Neuron (in vitro differentiated cells): ENCODE results near the gene MICAL2.

ENCODE experiments used
- H2AFZ ChIP-seq: one replicate; pipeline ENCODE4 v1.6.1; 2013; ENCODE audit warnings: low read depth, mild to moderate bottlenecking, inconsistent platforms, low read length, moderate library complexity
- H3K27me3 ChIP-seq: one replicate; pipeline ENCODE4 v1.6.1; 2013; ENCODE audit warnings: low read length; ENCODE audit not compliant: insufficient read depth
- H3K36me3 ChIP-seq: one replicate; pipeline ENCODE4 v1.6.1; 2013; ENCODE audit warnings: low read length; ENCODE audit not compliant: insufficient read depth
- H3K4me1 ChIP-seq: one replicate; pipeline ENCODE4 v1.6.1; 2013; ENCODE audit warnings: low read length; ENCODE audit not compliant: insufficient read depth
- H3K4me3 ChIP-seq: 2 replicates; pipeline ENCODE4 v1.5.1; 2013; ENCODE audit warnings: mild to moderate bottlenecking, low read length, moderate library complexity
- H3K9me3 ChIP-seq: one replicate; pipeline ENCODE4 v1.6.1; 2013; ENCODE audit warnings: low read length

Gene MICAL2

DNA sequence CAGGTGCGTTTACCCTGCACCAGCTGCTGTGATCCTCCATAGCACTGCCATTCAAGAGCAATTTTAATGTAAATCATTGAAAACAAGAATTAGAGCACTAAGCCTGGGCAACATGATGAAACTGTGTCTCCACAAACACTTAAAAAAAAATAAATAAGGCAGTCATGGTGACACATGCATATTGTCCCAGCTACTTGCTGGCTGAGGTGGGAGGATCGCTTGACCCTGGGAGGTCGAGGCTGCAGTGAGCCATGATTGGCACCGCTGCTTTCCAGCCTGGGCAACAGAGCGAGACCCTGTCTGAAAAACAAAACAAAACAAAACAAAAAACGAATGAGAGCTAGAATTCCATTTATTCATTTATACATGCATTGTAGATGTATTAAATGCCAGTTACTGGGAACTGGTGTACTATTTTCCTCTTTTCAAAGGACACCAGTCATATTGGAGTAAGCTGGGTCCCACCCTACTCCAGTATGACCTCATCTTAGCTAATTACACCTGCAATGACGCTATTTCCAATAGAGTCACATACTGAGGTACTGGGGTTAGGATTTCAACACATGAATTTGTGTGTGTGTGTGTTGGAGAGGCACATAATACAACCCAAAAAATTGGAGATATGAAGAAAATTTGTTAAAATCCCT lies 101.9 kb downstream of the MICAL2 start:
- H3K27me3 ChIP-seq = peaks cover 6% of the 10 kb centered on the region
- H3K9me3 ChIP-seq = no peaks in the 10 kb centered on the region
- H3K4me1 ChIP-seq = peaks cover 19% of the 10 kb centered on the region
- H3K36me3 ChIP-seq = no peaks in the 10 kb centered on the region
- H2AFZ ChIP-seq = no peak overlapping the region
- H3K4me3 ChIP-seq = no peak overlapping the region

- Histone ChIP-seq H3K4me3 (no peak overlapping the region), H3K4me1 (peaks cover 19% of the 10 kb centered on the region), H3K27me3 (peaks cover 6% of the 10 kb centered on the region), H3K9me3 (no peaks in the 10 kb centered on the region), H2AFZ (no peak overlapping the region), H3K36me3 (no peaks in the 10 kb centered on the region)
Measured at GRCh38 chr11:12212821-12213185, 102.4 kb downstream of the MICAL2 start.

DNA sequence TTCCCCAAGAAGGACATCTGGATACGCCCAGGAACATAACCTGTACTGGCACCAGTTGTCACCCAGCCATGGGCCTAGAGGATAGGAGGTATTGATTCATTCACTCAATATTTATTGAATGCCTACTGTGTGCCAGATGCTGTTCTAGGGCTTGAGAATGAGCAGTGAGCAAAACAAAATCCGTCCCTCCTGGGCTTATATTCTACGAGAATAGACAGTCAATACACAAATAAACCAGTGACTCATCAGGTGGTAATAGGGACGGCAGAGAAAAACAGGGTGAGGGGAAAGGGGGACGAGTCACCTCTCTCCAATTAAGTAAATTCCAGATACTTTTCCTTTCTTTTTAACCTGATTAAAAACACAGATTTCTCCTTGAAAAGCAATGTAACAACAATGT lies 103.5 kb downstream of the MICAL2 start:
- H2AFZ ChIP-seq = no peak overlapping the region
- peaks cover 6% of the 10 kb centered on the region for H3K27me3 ChIP-seq
- no peaks in the 10 kb centered on the region for H3K36me3 ChIP-seq
- peaks cover 19% of the 10 kb centered on the region for H3K4me1 ChIP-seq
- H3K4me3 ChIP-seq = no peak overlapping the region
- no peaks in the 10 kb centered on the region for H3K9me3 ChIP-seq

- H3K36me3 ChIP-seq = no peaks in the 10 kb centered on the region
- H3K4me1 ChIP-seq = peaks cover 19% of the 10 kb centered on the region
- H3K9me3 ChIP-seq = no peaks in the 10 kb centered on the region
- H3K4me3 ChIP-seq = no peak overlapping the region
- H3K27me3 ChIP-seq = peaks cover 6% of the 10 kb centered on the region
- no peak overlapping the region for H2AFZ ChIP-seq
Measured at GRCh38 chr11:12214751-12215150, 104.4 kb downstream of the MICAL2 start.

DNA sequence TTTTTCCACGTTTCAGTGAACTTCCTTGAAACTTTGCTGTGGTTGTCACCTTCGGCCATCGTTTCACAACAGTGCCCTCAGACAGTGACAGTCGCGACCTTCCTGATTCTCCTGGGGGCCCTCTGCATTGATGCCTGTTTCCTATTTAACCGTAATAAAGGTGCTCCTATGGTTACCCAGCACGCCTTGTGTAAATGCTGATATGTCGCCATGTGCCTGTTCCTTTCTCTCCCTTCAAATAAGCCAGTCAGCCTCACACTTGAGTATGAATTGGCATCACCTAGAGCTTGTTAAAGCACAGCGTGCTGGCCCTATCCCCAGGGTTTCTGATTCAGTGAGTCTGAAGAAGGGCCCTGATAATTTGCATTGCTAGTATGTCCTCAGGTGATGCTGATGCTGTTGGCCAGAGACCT lies 104.8 kb downstream of the MICAL2 start:
- no peaks in the 10 kb centered on the region for H3K9me3 ChIP-seq
- H3K4me1 ChIP-seq = peaks cover 19% of the 10 kb centered on the region
- no peaks in the 10 kb centered on the region for H3K36me3 ChIP-seq
- peaks cover 6% of the 10 kb centered on the region for H3K27me3 ChIP-seq
- H2AFZ ChIP-seq = no peak overlapping the region
- H3K4me3 ChIP-seq = no peak overlapping the region

GRCh38 chr11:12216041-12216451 lies 105.7 kb downstream of the MICAL2 start:
- Histone ChIP-seq H2AFZ (no peak overlapping the region), H3K4me3 (no peak overlapping the region), H3K9me3 (no peaks in the 10 kb centered on the region), H3K4me1 (peaks cover 19% of the 10 kb centered on the region), H3K27me3 (peaks cover 6% of the 10 kb centered on the region), H3K36me3 (no peaks in the 10 kb centered on the region)

- Histone ChIP-seq H3K4me1 (peaks cover 19% of the 10 kb centered on the region), H3K9me3 (no peaks in the 10 kb centered on the region), H3K36me3 (no peaks in the 10 kb centered on the region), H2AFZ (no peak overlapping the region), H3K4me3 (no peak overlapping the region), H3K27me3 (peaks cover 6% of the 10 kb centered on the region)
Measured at GRCh38 chr11:12216671-12217374, 106.4 kb downstream of the MICAL2 start.

GRCh38 chr11:12217879-12218278 lies 107.5 kb downstream of the MICAL2 start:
- no peaks in the 10 kb centered on the region for H3K36me3 ChIP-seq
- peaks cover 19% of the 10 kb centered on the region for H3K4me1 ChIP-seq
- H2AFZ ChIP-seq = no peak overlapping the region
- no peak overlapping the region for H3K4me3 ChIP-seq
- peaks cover 4% of the 10 kb centered on the region for H3K27me3 ChIP-seq
- no peaks in the 10 kb centered on the region for H3K9me3 ChIP-seq

DNA sequence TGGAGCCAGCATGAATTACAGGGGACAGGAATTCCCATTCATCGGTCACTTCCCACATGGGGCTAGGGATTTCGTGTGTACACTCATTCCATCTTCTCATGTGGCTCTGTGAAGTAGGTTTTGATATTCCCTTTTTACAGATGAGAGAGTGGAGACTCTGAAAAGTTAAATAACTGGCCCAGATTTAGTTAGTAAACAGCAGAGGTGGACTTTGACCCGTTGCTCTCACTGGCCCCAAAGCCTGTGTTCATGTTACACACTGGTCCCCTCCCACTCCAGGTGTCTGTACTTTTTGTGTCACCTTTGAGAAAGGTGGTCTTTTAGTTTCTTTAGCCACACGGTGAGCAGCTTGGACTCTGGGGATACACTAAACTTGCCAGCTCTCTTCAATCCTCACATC lies 108.5 kb downstream of the MICAL2 start:
- Histone ChIP-seq H3K27me3 (peaks cover 4% of the 10 kb centered on the region), H3K9me3 (no peaks in the 10 kb centered on the region), H3K4me1 (peaks cover 19% of the 10 kb centered on the region), H2AFZ (no peak overlapping the region), H3K4me3 (no peak overlapping the region), H3K36me3 (no peaks in the 10 kb centered on the region)

DNA sequence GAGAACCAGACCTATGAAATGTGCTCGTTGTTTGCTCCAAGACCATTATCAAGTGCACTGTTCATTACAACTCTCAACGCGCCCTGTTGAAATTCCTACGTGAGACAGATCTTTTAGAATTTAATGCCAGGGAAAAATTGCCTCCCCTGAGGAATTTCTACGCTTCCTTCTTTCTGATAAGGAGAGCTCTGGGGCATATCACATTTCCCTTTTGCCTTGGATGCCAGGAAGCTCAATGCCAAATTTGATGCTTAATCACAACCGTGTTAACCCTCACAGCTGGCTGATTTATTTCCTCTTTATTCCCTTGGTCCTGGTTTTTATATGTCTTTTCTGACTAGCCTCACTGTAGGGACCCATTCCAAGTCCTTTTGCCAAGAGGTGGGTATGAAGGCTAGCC lies 109.4 kb downstream of the MICAL2 start:
- no peaks in the 10 kb centered on the region for H3K9me3 ChIP-seq
- H3K4me1 ChIP-seq = peaks cover 15% of the 10 kb centered on the region
- no peaks in the 10 kb centered on the region for H3K36me3 ChIP-seq
- no peak overlapping the region for H3K4me3 ChIP-seq
- no peak overlapping the region for H2AFZ ChIP-seq
- peaks cover 7% of the 10 kb centered on the region for H3K27me3 ChIP-seq

GRCh38 chr11:12220305-12220704 lies 109.9 kb downstream of the MICAL2 start:
- no peak overlapping the region for H2AFZ ChIP-seq
- peaks cover 9% of the 10 kb centered on the region for H3K4me1 ChIP-seq
- H3K27me3 ChIP-seq = peaks cover 7% of the 10 kb centered on the region
- no peaks in the 10 kb centered on the region for H3K9me3 ChIP-seq
- H3K36me3 ChIP-seq = no peaks in the 10 kb centered on the region
- no peak overlapping the region for H3K4me3 ChIP-seq

GRCh38 chr11:12221051-12221535 lies 110.7 kb downstream of the MICAL2 start:
- H3K4me1 ChIP-seq = peaks cover 3% of the 10 kb centered on the region
- no peaks in the 10 kb centered on the region for H3K9me3 ChIP-seq
- H3K36me3 ChIP-seq = no peaks in the 10 kb centered on the region
- H3K4me3 ChIP-seq = no peak overlapping the region
- H3K27me3 ChIP-seq = peaks cover 7% of the 10 kb centered on the region
- H2AFZ ChIP-seq = no peak overlapping the region

DNA sequence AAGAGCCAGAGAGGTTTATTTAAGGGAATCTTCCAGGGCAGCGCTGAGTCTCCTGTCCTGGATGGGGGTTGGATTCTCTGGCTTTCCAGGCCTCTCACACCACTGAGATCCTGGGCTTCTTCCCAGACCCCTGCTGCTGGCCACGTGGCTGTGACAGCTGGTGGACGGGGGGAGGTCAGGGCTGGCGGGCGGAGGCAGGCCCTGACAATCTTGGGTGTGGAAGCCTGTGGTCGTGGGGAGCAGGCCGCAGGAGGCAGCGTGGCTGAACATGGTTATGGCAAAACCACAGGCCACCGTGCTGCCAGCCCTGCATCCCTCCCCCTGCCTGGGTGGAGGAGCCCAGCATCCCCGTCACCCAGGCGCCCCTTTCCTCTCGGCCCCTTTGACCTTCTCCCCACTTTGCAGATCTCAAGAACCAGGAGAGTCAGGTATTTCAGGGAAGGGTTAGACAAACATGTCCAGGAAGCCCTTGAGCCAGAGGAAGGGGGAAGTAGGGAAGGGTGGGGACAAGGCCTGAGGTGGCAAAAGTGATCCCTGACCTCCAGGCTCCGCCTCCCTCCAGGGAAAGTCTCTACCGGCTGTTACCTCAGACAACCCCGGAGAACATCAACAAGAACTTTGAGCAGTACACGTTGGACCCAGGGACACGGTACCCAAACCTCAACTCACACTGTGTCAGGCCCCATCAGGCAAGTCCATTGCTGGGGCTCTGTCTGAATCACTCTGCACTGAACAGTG lies 111.8 kb downstream of the MICAL2 start:
- no peak overlapping the region for H2AFZ ChIP-seq
- H3K36me3 ChIP-seq = no peaks in the 10 kb centered on the region
- no peak overlapping the region for H3K4me3 ChIP-seq
- no peaks in the 10 kb centered on the region for H3K4me1 ChIP-seq
- H3K27me3 ChIP-seq = peaks cover 4% of the 10 kb centered on the region
- no peaks in the 10 kb centered on the region for H3K9me3 ChIP-seq
